Measurements from ENCODE around the gene TAF4. TPM values are rescaled to one million over a fixed set of nuclear protein-coding genes. Genes with fewer than 3 reads are reported as not detected.

TAF4 gene
- total RNA-seq, 1 experiment from 2014 or later: 21.0 TPM

GRCh38 chr20:62030834-62031434 lies 34.7 kb downstream of the TAF4 start:
- ATAC-seq: 0 out of 2 replicates have a peak, but pooled peaks have one; percentile 22
- CTCF ChIA-PET: no interaction called here
- H3K4me1 ChIP-seq (ENCODE audit: control insufficient read depth, insufficient read depth, low read length): peaks cover 45% of the 10 kb centered on the region

GRCh38 chr20:62030357-62030756 lies 35.3 kb downstream of the TAF4 start:
- H3K9me3 ChIP-seq (ENCODE audit: control insufficient read depth, insufficient read depth, low read depth, low read length): no peaks in the 10 kb centered on the region
- in situ Hi-C loops (cut with HindIII; ENCODE audit: low pct_unique_long_range_greater_than_20kb, low sequenced_read_pairs) (no loop called here), intact Hi-C loops (cut with micrococcal nuclease; ENCODE audit: unreplicated experiment) (no loop called here)
- H3K4me1 ChIP-seq (ENCODE audit: control insufficient read depth, insufficient read depth, low read length): peaks cover 49% of the 10 kb centered on the region
- no peaks in the 10 kb centered on the region for H3K27me3 ChIP-seq (ENCODE audit: control insufficient read depth, insufficient read depth, low read length)
- H3K27ac ChIP-seq (ENCODE audit: low read length): no peak overlapping the region
- no TSS peak for BruUV-seq (replicated peaks)
- ChIA-PET CTCF (no interaction called here), POLR2A (no interaction called here)
- TF ChIP-seq CTCF (IDR thresholded peaks at IDR 0.05) (no peak), REST (IDR thresholded peaks at IDR 0.05; ENCODE audit: insufficient read depth in 1 of 2, low read depth in 2 of 2, low read length in 1 of 2) (no peak)
- DNase-seq (ENCODE audit: low read depth, low spot score) (no peak), ATAC-seq (no peak)
- H3K4me3 ChIP-seq (ENCODE audit: low read depth in 2 of 2, low read length in 2 of 2): no peak overlapping the region
- H3K36me3 ChIP-seq (ENCODE audit: control insufficient read depth, insufficient read depth, low read length): no peaks in the 10 kb centered on the region; the same call in 1 of the 2 replicates

More at GRCh38 chr20:62030834-62031434, 34.7 kb downstream of the TAF4 start:
- Histone ChIP-seq H3K27me3 (ENCODE audit: control insufficient read depth, insufficient read depth, low read length) (no peaks in the 10 kb centered on the region), H3K4me3 (ENCODE audit: low read depth in 2 of 2, low read length in 2 of 2) (no peak overlapping the region), H3K27ac (ENCODE audit: low read length) (peak overlapping the region; percentile 6; the same call in 1 of the 2 replicates), H3K36me3 (ENCODE audit: control insufficient read depth, insufficient read depth, low read length) (no peaks in the 10 kb centered on the region; the same call in 1 of the 2 replicates), H3K9me3 (ENCODE audit: control insufficient read depth, insufficient read depth, low read depth, low read length) (no peaks in the 10 kb centered on the region)
- no TSS peak for BruUV-seq (replicated peaks)
- intact Hi-C loops (cut with micrococcal nuclease; ENCODE audit: unreplicated experiment): no loop called here
- no peak for TF ChIP-seq TCF7L2 (IDR thresholded peaks at IDR 0.05; ENCODE audit: low read depth, low read length)
- no peak for TF ChIP-seq REST (IDR thresholded peaks at IDR 0.05; ENCODE audit: insufficient read depth in 1 of 2, low read depth in 2 of 2, low read length in 1 of 2)
- no peak for TF ChIP-seq CTCF (IDR thresholded peaks at IDR 0.05)
- no peak for TF ChIP-seq SIN3A (IDR thresholded peaks at IDR 0.05; ENCODE audit: borderline replicate concordance, insufficient read depth, low read depth, low read length)
- no peak for TF ChIP-seq POLR2AphosphoS5 (IDR thresholded peaks at IDR 0.05; ENCODE audit: low read depth, low read length)
- DNase-seq (ENCODE audit: low read depth, low spot score): no peak
- in situ Hi-C loops (cut with HindIII; ENCODE audit: low pct_unique_long_range_greater_than_20kb, low sequenced_read_pairs): no loop called here
- POLR2A ChIA-PET: no interaction called here

Measured in Panc1 (cell line).